GM10248 (cell line): Measurements from ENCODE around the gene DYSF.

Source experiments
- CTCF ChIA-PET: fragments of 300-600 bp; sonication (Branson Sonifier 250); formaldehyde crosslinking; extraction: SDS; loops from one replicate; lab custom pipeline; 2021; ENCODE audit warnings: antibody characterized with exemption; lab: Yijun Ruan, JAX
- POLR2A ChIA-PET: fragments of 350-650 bp; sonication (Branson Sonifier 250); formaldehyde crosslinking; extraction: SDS; loops from one replicate; lab custom pipeline; 2020; ENCODE audit warnings: antibody characterized with exemption; lab: Yijun Ruan, JAX
- DNase-seq: peaks from one replicate; pipeline ENCODE4 v3.0.0; 2012; ENCODE audit errors: extremely low spot score
- TF ChIP-seq, protein P1 (sequence below): IDR thresholded peaks from 2 replicates; pipeline ENCODE4 v1.5.1; 2012; ENCODE audit warnings: mild to moderate bottlenecking, low read depth; ENCODE audit errors: extremely low read depth, missing control alignments, control extremely low read depth

The DYSF gene

DNA sequence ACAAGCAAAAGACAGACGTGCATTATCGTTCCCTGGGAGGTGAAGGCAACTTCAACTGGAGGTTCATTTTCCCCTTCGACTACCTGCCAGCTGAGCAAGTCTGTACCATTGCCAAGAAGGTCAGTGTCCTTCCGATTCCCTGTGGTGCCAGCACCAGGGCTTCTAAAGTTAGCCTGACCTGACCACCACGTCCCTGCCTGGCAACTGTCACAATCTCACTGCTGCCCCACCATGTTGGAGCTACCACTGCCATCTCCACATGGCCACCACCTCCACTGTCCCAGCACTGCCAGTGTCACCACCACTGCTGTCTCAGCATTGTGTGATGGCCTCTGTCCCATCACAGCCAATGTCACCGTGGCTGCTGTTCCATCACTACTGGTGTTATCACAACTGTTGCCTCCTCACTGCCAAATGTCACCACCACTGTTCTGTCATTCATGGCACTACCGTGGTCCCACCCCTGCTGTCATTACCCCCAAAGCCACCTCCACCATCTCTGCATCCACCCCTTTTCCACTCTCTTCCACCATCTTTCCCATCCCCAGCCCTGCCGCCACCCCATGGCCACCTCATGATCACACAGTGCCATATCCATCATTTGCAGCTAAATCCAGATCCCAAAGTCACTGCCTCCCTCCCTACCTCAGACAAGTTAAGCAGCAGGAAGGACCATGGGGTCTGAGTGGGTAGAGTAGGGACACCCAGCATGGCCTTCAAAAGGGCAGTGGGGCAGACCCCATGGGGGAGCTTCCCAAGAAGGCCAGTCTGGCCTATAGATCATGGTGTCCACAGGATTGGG is 216.5 kb downstream of the DYSF start:
- no peak for DNase-seq
- CTCF ChIA-PET = no interaction called here
- POLR2A ChIA-PET = no interaction called here
- TF ChIP-seq, protein P1, sequence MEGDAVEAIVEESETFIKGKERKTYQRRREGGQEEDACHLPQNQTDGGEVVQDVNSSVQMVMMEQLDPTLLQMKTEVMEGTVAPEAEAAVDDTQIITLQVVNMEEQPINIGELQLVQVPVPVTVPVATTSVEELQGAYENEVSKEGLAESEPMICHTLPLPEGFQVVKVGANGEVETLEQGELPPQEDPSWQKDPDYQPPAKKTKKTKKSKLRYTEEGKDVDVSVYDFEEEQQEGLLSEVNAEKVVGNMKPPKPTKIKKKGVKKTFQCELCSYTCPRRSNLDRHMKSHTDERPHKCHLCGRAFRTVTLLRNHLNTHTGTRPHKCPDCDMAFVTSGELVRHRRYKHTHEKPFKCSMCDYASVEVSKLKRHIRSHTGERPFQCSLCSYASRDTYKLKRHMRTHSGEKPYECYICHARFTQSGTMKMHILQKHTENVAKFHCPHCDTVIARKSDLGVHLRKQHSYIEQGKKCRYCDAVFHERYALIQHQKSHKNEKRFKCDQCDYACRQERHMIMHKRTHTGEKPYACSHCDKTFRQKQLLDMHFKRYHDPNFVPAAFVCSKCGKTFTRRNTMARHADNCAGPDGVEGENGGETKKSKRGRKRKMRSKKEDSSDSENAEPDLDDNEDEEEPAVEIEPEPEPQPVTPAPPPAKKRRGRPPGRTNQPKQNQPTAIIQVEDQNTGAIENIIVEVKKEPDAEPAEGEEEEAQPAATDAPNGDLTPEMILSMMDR = no peak

DNA sequence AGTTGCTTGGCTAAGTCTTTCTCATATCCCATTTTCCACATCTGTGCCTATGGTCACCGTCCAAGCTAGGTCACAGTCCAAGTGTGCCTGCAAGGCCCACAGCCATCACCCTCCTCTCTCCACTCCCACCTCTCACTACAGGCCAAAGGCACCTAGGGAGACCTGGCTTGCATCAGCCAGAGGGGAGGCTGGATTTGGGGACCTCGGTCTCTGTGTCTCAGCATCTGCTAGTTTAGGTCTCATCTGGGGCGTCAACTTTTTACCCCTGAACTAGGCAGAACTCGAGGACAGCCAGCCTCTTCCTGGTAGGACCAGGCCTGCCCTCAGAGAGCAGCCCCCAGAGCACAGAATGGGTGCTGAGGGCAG is 217.1 kb downstream of the DYSF start:
- CTCF ChIA-PET = no interaction called here
- TF ChIP-seq, protein P1 = no peak
- POLR2A ChIA-PET = no interaction called here
- no peak for DNase-seq

DNA sequence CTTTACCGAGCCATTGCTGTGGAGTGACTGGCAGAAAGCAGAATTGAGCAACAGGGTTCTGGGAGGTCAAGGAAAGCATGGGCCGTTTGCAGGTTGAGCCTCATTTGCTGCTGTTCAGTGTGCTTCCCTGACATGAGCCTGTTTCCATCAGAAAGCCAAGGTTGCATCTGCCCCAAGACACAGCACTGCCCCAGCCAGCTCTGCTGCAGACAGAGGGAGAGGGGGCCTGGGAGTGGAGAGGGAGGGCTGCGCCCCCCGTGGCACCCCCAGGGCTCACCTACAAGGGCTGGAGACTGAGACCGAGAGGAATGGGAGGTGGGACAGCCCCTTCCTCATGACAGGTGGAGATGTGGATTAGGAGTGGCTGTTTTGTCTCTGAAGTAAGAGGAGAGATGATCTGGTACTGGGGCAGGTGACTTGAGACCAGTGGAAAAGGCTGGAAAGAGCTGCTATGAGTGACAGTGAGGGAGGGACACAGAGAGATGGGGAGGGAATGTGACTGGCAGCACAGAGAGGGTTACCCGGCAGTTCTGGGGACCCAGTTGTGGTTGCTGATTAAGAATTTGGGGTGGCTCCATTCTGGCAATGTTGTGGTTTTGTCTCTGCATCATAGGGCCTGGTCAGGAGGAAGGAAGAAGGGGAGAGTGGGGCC is 218.0 kb downstream of the DYSF start:
- ChIA-PET CTCF (no interaction called here), POLR2A (no interaction called here)
- DNase-seq = no peak
- TF ChIP-seq, protein P1 = no peak

DNA sequence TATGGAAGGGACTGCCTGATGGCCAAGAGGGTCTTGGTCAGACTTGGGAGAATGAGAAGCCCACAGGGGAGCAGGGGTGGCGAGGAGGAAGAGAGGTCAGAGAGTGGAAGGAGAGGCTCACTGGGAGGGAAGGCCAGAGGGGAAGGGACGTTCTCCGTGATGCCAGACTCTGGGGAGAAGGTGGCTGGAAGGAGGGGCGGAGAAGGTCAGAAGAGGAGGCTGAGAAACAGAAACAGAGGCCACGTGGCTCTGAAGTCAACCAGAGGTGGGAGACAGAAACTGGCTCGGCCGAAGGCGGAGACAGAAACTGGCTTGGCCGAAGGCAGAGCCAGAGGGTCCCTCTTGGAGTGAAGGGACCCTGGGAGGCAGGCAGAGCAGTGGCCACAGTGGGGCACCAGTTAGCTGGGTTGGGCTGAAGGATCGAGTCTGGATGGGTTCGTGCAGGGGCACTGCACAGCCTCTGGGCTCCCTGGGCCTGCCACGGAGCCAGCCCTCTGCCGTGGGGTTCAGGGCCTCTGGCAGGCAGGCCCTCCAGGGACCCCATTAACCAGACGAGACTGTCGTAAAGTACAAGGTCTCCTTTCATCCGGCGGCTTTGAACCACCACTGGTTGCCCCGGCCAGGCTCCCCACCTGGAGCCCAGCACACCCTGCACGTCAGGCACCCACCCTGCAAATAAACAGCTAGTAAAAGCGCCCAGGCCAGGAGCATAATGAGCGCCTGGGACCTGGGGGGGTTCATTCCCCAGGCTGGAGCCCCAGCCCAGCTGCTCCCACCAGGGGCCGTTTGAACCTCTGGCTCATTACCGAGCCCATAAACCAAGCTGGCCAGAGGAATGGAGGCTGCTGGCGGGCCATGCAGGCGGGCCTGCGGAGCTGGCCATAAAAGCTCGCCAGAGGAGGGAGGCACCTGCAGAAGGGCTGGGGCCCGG is 218.8 kb downstream of the DYSF start:
- ChIA-PET CTCF (no interaction called here), POLR2A (no interaction called here)
- TF ChIP-seq, protein P1 = no peak
- DNase-seq = no peak

DNA sequence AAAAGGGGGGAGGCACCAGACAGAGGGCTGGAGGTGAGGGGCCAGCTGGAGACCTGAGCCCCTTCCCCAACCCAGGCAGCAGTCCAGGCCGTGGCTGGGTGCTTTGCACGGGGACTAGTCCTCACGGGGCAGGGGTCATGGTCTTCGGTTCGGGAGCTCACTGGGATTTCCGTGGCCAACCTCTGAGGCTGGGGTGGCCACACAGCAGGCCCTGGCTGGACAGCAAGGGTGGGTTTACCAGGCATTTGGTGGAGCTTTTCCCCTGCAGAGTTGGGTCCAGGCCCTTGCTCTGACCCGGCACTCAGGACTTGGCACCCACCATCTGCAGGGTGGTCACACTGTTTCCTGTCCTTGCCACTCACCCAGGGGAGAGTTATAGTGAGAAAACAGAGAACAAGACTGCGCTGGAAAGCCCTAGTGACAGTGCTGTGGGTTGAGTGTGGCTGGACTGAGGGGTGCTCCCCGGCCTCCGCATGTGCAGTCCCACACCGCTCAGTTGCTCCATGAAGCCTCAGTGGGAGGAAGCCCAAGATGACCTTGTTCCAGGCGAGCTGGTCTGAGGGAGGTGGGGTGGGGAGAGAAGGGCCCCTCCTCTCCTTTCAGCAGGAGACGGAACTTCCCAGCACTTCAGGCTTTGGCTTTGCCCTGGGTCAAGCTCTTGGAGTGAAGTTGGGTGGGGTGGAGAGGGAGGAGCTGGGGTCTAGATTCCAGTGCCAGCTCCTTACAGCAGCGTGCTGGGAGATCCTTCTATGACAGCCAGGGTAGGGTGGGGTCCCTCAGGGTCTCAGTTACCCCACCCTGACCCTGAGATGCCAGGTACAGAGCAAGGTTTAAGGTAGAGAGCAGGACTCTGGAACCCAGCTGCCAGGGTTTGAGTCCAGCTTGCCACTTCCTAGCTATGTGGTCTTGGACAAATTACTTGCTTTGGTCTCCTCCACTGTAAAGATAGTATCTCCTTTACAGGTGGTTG is 219.8 kb downstream of the DYSF start:
- TF ChIP-seq, protein P1 = no peak
- CTCF ChIA-PET = no interaction called here
- DNase-seq = no peak
- POLR2A ChIA-PET = no interaction called here
